Endodermal cell (in vitro differentiated cells): ENCODE results near the gene RPL12. TPM values are rescaled to one million over a fixed set of nuclear protein-coding genes. Genes with fewer than 3 reads are reported as not detected.
A peak's percentile ranks its signal among the peaks of the same experiment; 100 is the strongest.

Experiments used
- DNase-seq: peaks from one replicate; pipeline ENCODE4 v3.0.0-alpha.2; 2017
- H3K27ac ChIP-seq: 2 replicates; pipeline ENCODE4 v1.5.1; 2013; ENCODE audit warnings: mild to moderate bottlenecking, low read depth, low read length, moderate library complexity
- H3K27me3 ChIP-seq: 2 replicates; pipeline ENCODE4 v1.6.1; 2013; ENCODE audit warnings: mild to moderate bottlenecking, low read length, moderate library complexity; ENCODE audit not compliant: insufficient read depth, control insufficient read depth, poor library complexity, severe bottlenecking
- H3K36me3 ChIP-seq: 2 replicates; pipeline ENCODE4 v1.7.0; 2013; ENCODE audit warnings: mild to moderate bottlenecking, low read length, moderate library complexity; ENCODE audit not compliant: control insufficient read depth, insufficient read depth
- H3K4me1 ChIP-seq: one replicate; pipeline ENCODE4 v1.7.0; 2013; ENCODE audit warnings: low read length; ENCODE audit not compliant: control insufficient read depth, insufficient read depth
- H3K4me3 ChIP-seq: 2 replicates; pipeline ENCODE4 v1.5.1; 2013; ENCODE audit warnings: mild to moderate bottlenecking, low read length, moderate library complexity
- H3K9ac ChIP-seq: 2 replicates; pipeline ENCODE4 v1.6.1; 2013; ENCODE audit warnings: mild to moderate bottlenecking, low read length, moderate library complexity; ENCODE audit not compliant: poor library complexity, severe bottlenecking; ENCODE audit errors: extremely low read depth
- H3K9me3 ChIP-seq: 2 replicates; pipeline ENCODE4 v1.6.1; 2013; ENCODE audit warnings: mild to moderate bottlenecking, low read length, moderate library complexity; ENCODE audit not compliant: control insufficient read depth
- H3K27ac Mint-ChIP-seq: 2 replicates; pipeline ENCODE4 v1.8.0; 2020; ENCODE audit warnings: mixed read lengths
- H3K27me3 Mint-ChIP-seq: 2 replicates; pipeline ENCODE4 v1.8.0; 2021; ENCODE audit warnings: mild to moderate bottlenecking, mixed read lengths; ENCODE audit not compliant: insufficient read depth
- H3K36me3 Mint-ChIP-seq: 2 replicates; pipeline ENCODE4 v1.8.0; 2020; ENCODE audit warnings: low read depth, mixed read lengths
- H3K4me1 Mint-ChIP-seq: 2 replicates; pipeline ENCODE4 v1.8.0; 2020; ENCODE audit warnings: mixed read lengths
- H3K4me3 Mint-ChIP-seq: 2 replicates; pipeline ENCODE4 v1.8.0; 2020; ENCODE audit warnings: mild to moderate bottlenecking, moderate library complexity, mixed read lengths
- H3K9me3 Mint-ChIP-seq: 2 replicates; pipeline ENCODE4 v1.8.0; 2020; ENCODE audit warnings: mild to moderate bottlenecking, mixed read lengths
- CTCF ChIP-seq: fragments of 200-600 bp; sonication (generic); conservative IDR thresholded peaks from 2 replicates; pipeline ENCODE4 v1.5.0; 2021; ENCODE audit warnings: antibody characterized with exemption, mild to moderate bottlenecking
- WGBS, 2 experiments: methylation state at CpG; one replicate each; pipeline versions ENCODE4 v1.1.5 to v1.1.7; 2013; ENCODE audit warnings: missing lambda C conversion rate in 2 of 2, mixed read lengths in 1 of 2; ENCODE audit not compliant: insufficient coverage in 1 of 2, insufficient read length in 1 of 2; 5-methylcytosine and 5-hydroxymethylcytosine counted together
- total RNA-seq, 2 donors: library from RNA; stranded (reverse); fragmentation: NEBNext Ultra II Directional in 1 of 2; extraction: Animal tissue kit (Norgen Biotek cat#: 25700) in 1 of 2; gene quantifications; 2 replicates in 1 of 2; 3 replicates in 1 of 2; pipeline ENCODE4 v1.2.1, GENCODE V29; 2021

The RPL12 gene
- total RNA-seq, 2 donors from 2014 or later, result 1,241 to 1,436 TPM

GRCh38 chr9:127402401-127403090 is 48.7 kb downstream of the RPL12 start:
- Mint-ChIP-seq H3K4me1 (peaks cover 9% of the 10 kb centered on the region), H3K9me3 (no peaks in the 10 kb centered on the region), H3K27ac (no peak overlapping the region), H3K4me3 (no peak overlapping the region), H3K36me3 (peaks cover 20% of the 10 kb centered on the region), H3K27me3 (no peaks in the 10 kb centered on the region)
- H3K36me3 ChIP-seq, result peaks cover 29% of the 10 kb centered on the region
- H3K27me3 ChIP-seq, result no peaks in the 10 kb centered on the region
- no peak for TF ChIP-seq CTCF
- H3K9ac ChIP-seq, result no peak overlapping the region
- WGBS, 2 experiments, result 91 to 95% methylated on average over 6 to 18 of the region's 18 CpGs
- H3K9me3 ChIP-seq, result no peaks in the 10 kb centered on the region
- peaks cover 7% of the 10 kb centered on the region for H3K4me1 ChIP-seq
- DNase-seq, result no peak
- H3K4me3 ChIP-seq, result no peak overlapping the region
- no peak overlapping the region for H3K27ac ChIP-seq

GRCh38 chr9:127399736-127400269 is 51.4 kb downstream of the RPL12 start:
- H3K27me3 ChIP-seq, result no peaks in the 10 kb centered on the region
- H3K36me3 ChIP-seq, result peaks cover 26% of the 10 kb centered on the region
- 94 to 99% methylated on average over 10 to 14 of the region's 14 CpGs for WGBS, 2 experiments
- no peak overlapping the region for H3K27ac ChIP-seq
- H3K27me3 Mint-ChIP-seq, result peaks cover 5% of the 10 kb centered on the region
- no peak overlapping the region for H3K27ac Mint-ChIP-seq
- peaks cover 6% of the 10 kb centered on the region for H3K36me3 Mint-ChIP-seq
- H3K4me1 ChIP-seq, result peaks cover 9% of the 10 kb centered on the region
- no peak for DNase-seq
- H3K9ac ChIP-seq, result no peak overlapping the region
- no peak overlapping the region for H3K4me3 Mint-ChIP-seq
- TF ChIP-seq CTCF, result no peak
- H3K4me3 ChIP-seq, result no peak overlapping the region
- H3K4me1 Mint-ChIP-seq, result peaks cover 20% of the 10 kb centered on the region
- no peaks in the 10 kb centered on the region for H3K9me3 ChIP-seq
- H3K9me3 Mint-ChIP-seq, result no peaks in the 10 kb centered on the region

GRCh38 chr9:127398715-127399400 is 52.3 kb downstream of the RPL12 start:
- no peaks in the 10 kb centered on the region for H3K9me3 Mint-ChIP-seq
- H3K4me3 ChIP-seq, result peak overlapping the region; percentile 81

More at GRCh38 chr9:127398715-127399400, 52.3 kb downstream of the RPL12 start:
- Histone ChIP-seq H3K27ac (no peak overlapping the region), H3K9me3 (no peaks in the 10 kb centered on the region), H3K27me3 (no peaks in the 10 kb centered on the region), H3K9ac (no peak overlapping the region), H3K4me1 (peaks cover 9% of the 10 kb centered on the region), H3K36me3 (peaks cover 22% of the 10 kb centered on the region)
- Mint-ChIP-seq H3K4me1 (peaks cover 21% of the 10 kb centered on the region), H3K27me3 (peaks cover 5% of the 10 kb centered on the region), H3K27ac (no peak overlapping the region), H3K4me3 (peak overlapping the region; percentile 70), H3K36me3 (peaks cover 6% of the 10 kb centered on the region)
- 96 to 97% methylated on average over 12 to 13 of the region's 13 CpGs for WGBS, 2 experiments
- DNase-seq, result no peak
- TF ChIP-seq CTCF, result no peak
